HL-60/S4 treated with phorbol 12-myristate 13-acetate at 8.2 ng/mL for 4 days and 3 days (cell line): Measurements from ENCODE around the gene RGS14.
"Not testable (repeated sequence)": the region's sequence is repeated elsewhere in the genome, so short reads cannot be mapped to it uniquely, and the experiment has no call there.

ENCODE experiments used
- in situ Hi-C: fragments of 300-500 bp; cut with MboI; formaldehyde crosslinking; loops from 2 replicates; pipeline ENCODE4 v1.15.0; 2022; ENCODE audit warnings: low sequenced_read_pairs

RGS14 gene

GRCh38 chr5:177375516-177375915, 17.8 kb downstream of the RGS14 start:
- in situ Hi-C loops: not testable (repeated sequence)

GRCh38 chr5:177376107-177376506, 18.4 kb downstream of the RGS14 start:
- in situ Hi-C loops: no loop called here

DNA sequence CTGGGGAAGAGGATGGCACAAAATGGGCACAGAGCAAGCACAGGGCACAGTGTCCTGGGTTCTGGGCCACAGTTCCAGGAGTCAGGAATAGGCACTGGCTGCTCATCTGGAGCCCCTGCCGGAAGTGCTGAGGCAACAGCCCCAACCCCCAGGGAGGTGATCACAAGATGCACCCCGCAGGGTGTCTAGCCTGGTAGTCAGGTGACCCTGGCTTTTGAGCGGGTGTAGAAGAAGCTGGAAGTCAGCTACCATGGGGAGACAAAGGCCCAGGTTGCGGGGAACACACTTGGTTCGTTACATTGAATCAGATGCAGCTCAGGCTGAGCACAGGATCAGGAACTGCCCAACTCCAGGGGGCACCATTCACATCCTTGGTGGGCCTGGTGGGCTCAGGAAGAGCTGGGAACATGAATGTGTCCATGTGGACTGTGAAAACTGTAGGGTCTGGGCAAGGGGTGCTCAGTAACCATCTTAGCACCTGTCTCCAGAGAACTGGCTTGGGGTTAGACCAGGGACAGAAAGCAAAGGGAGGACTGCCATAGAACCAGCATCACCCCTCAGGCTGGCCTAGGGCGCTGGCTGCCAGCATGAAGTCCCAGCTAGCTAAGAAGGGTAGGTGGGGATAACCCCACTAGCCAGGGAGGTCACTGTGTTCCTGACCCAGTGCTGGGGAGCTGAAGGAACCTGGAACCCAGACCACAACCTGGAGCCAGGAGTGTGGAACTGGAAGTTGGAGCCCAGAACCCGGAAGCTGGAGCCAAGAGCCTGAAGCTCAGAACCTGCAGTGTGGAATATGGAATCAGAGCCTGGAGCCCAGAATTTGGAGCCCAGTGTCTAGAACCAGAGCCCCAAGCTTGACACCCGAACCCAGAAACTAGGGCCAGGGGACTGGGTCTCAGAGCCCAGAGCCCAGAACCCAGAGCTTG, 20.4 kb downstream of the RGS14 start:
- in situ Hi-C loops: no loop called here

DNA sequence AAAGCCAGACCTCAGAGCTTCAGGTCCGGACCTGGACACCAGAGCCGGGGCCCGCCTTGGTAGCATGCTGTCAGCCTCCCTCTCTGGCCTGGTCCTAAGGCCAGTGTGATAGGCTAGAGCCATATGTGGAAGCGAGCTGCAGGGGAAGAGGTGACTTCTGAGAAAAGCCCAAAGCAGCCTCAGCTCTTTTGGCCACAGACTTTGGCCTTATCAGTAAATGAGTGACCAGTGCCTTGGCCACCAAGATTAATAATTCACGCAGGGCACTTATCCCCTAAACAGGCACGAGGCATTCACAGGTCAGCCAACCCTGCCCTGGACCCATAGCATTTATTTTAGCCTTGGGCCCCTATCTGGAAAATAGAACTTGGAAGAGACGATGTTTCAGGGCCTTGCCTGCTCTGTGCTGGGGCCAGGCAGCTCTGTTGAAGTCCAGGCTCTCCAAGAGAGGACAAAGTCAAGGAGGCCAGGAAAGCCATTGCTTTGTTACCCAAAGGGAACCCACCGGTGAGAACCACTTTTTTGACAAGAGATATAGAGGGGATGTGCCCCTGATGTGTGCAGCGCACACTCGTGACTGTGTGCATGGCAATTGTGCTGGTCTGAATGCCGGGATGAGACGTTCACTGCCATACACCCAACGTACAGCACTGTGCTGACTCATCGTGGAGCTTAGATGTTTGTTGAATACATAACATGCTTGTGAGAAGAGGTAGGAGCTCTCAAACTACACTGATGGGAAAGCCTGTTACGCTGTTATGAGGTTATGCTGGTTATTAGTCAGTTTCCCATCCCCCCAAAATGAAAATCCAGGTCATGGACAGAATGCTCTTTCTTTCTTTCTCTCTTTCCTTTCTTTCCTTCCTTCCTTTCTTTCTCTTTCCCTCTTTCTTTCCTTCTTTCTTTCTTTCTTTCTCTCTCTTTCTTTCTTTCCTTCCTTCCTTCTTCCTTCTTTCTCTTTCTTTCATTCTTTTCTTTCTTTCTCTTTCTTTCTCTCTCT, 21.5 kb downstream of the RGS14 start:
- in situ Hi-C loops: no loop called here

DNA sequence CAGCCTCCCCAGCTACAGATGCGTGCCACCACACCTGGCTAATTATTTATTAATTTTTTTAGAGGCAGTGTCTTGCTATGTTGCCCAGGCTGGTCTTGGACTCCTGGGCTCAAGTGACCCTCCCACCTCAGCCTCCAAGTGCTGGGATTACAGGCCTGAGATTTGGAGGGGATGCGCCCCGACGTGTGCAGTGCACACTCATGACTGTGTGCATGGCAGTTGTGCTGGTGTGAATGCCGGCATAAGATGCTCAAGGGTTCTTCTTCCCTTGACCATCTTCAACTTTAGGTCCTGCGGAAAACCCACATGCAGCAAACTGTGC, 23.0 kb downstream of the RGS14 start:
- in situ Hi-C loops: no loop called here

DNA sequence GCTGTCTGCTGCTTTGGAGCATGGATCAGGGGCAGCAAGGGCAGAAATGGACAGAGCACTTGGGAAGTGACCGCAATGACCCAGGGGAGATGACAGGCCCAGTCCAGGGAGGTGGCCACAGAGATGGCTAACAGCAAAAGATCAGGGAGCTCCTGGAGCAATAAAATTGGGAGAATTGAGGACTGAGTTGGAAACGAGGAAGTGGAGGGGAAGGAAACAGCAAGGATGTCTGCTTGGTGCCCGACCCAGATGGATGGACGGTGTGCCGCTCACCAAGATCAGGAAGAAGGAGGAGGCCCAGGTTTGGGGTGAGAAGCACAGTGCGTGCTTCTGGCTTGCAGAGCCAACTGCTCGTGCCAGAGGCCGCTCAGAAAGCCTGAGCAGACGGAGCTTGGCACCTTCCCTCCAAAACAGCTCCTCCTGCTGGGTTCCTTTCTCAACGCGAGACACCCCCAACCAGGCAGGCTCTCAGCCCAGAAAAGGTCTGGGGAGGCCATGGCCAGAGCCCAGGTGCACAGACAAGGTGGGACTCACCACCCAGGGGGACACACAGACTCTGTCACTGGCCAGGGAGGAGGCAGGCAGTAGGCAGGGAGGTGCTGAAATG, 24.8 kb downstream of the RGS14 start:
- in situ Hi-C loops: no loop called here

GRCh38 chr5:177383181-177383580, 25.5 kb downstream of the RGS14 start:
- in situ Hi-C loops: no loop called here

GRCh38 chr5:177384134-177384533, 26.4 kb downstream of the RGS14 start, which contains the start of gene SLC34A1:
Gene SLC34A1, plus strand, starts transcription at chr5:177384434. Its CDS starts 1,308 bp downstream, at chr5:177385742.
- in situ Hi-C loops: no loop called here

GRCh38 chr5:177385720-177386119, 28.0 kb downstream of the RGS14 start:
- in situ Hi-C loops: no loop called here

GRCh38 chr5:177386542-177386941, 28.8 kb downstream of the RGS14 start:
- in situ Hi-C loops: no loop called here

DNA sequence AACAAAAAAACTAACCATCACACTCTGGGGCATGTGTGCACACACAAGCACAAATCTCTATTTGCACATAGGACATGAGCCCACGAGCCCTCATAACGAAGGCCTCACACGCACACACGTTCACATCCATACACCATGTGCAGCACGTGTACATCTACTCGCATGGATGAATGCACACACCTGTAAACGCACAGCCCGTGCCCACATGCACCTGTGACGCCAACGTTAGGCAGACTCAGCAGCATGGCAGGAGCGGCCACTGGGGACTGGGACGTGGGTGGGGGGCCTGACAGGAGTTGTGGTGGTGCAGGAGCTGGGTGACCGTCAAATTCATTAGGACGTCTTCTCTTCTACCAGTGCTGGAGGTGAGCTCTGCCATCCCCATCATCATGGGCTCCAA, 29.7 kb downstream of the RGS14 start:
- in situ Hi-C loops: no loop called here

GRCh38 chr5:177388521-177389052, 30.9 kb downstream of the RGS14 start:
- in situ Hi-C loops: no loop called here

DNA sequence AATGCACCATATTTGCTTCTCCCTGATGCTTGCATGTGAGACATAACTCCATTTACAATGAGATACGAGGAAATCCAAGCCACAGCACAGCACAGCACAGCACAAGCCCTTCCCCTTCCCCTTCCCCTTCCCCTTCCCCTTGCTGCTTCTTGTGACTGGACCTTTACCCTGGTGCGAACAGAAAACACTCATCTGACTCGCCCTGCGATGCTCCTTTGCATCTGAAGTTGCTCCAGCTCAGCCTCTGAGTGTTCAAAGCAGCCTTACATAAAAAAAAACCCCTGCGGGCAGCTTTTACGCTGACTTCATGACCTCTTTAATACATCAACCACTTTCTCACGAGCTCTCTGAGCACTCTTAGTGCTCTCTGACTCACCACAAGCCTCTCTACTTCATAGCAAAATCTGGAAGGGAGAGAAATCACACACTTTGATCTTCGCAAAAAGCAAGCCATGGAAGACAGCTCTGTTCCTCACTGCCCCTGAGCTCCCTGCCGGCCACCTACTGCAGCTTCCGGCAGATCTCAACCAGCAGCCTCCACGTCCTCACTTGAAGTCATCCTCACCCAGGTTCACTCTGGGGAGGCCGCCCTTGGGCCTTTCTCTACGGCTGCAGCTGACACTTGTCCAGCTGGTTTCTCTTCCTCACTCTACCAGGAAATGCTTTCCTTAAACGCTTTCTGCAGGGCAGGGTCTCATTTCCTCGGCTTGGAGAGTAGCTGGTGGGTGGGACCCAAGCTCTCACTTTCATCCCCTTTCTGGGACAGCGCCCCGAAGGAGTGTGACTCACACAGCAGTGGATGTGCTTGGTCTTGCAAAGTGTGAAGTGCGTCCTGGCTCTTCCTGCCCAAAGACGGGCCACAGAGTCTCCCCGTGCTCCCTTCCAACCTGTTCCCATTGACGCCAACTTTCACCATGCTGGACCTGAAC, 31.8 kb downstream of the RGS14 start:
- in situ Hi-C loops: no loop called here

- in situ Hi-C loops: no loop called here
Observed at GRCh38 chr5:177390363-177391300, 32.9 kb downstream of the RGS14 start.

GRCh38 chr5:177392765-177393164, 35.0 kb downstream of the RGS14 start:
- in situ Hi-C loops: no loop called here

DNA sequence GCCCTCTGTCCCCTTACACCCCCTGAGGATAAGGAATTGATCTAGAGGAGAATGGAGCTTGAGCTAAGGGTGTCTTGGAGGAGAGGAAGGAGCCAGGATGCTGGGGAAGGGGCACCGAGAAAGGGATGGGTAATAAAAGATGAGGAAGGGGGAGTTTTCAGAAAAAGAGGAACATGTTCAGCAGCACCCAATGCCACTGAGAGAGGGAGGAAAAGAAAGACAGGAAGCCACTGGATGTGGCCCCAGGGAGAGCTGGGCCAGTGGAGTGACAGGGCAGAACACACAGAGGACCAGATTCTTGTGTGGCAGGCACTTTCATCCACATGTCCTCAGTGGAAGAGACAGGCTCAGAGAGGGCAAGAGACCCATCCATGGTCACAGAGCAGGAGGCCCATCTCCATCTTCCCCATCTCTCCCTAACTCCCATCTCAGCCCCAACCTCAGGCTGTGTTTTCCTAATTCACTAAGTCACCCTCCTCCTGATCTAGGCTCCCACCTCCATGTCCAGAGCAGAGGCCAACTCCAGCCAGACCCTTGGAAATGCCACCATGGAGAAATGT, 35.6 kb downstream of the RGS14 start:
- in situ Hi-C loops: no loop called here

GRCh38 chr5:177393990-177394389, 36.3 kb downstream of the RGS14 start:
- in situ Hi-C loops: no loop called here

- in situ Hi-C loops: no loop called here
Observed at GRCh38 chr5:177396078-177396477, 38.4 kb downstream of the RGS14 start.
